Liver (tissue), 9 donors: ENCODE data around the gene IWS1. TPM values are rescaled to one million over a fixed set of nuclear protein-coding genes. Genes with fewer than 3 reads are reported as not detected.

Source experiments
- DNase-seq: peaks from one replicate; pipeline ENCODE4 v3.0.0-alpha.2; 2017; ENCODE audit warnings: low spot score
- H3K27ac ChIP-seq, 2 donors: one replicate each; pipeline ENCODE4 v1.7.0; 2013; ENCODE audit warnings: inconsistent platforms in 2 of 2, low read length in 2 of 2, control low read depth in 1 of 2, low read depth in 1 of 2, mild to moderate bottlenecking in 1 of 2
- H3K27me3 ChIP-seq, 4 donors: one replicate each; pipeline versions ENCODE4 v1.6.1 to v1.7.0; 2013; ENCODE audit warnings: low read length in 3 of 4, inconsistent platforms in 1 of 4, mild to moderate bottlenecking in 1 of 4, moderate library complexity in 1 of 4; ENCODE audit not compliant: control insufficient read depth in 4 of 4, insufficient read depth in 4 of 4
- H3K36me3 ChIP-seq, 4 donors: one replicate each; pipeline versions ENCODE4 v1.6.1 to v1.7.0; 2013; ENCODE audit warnings: low read length in 3 of 4, mild to moderate bottlenecking in 3 of 4, low read depth in 1 of 4, moderate library complexity in 1 of 4; ENCODE audit not compliant: control insufficient read depth in 4 of 4, insufficient read depth in 3 of 4
- H3K4me1 ChIP-seq, 4 donors: one replicate each; pipeline versions ENCODE4 v1.6.1 to v1.7.0; 2013; ENCODE audit warnings: low read length in 3 of 4, mild to moderate bottlenecking in 3 of 4, moderate library complexity in 1 of 4; ENCODE audit not compliant: control insufficient read depth in 4 of 4, insufficient read depth in 4 of 4
- H3K4me3 ChIP-seq, 3 donors: one replicate each; pipeline versions ENCODE4 v1.6.1 to v1.7.0; 2013; ENCODE audit warnings: low read length in 3 of 3, control low read depth in 1 of 3, low read depth in 1 of 3, mild to moderate bottlenecking in 1 of 3
- H3K9ac ChIP-seq, 2 donors: one replicate each; pipeline ENCODE4 v1.7.0; 2013; ENCODE audit warnings: low read length in 2 of 2, mild to moderate bottlenecking in 2 of 2, moderate library complexity in 2 of 2, control low read depth in 1 of 2, low read depth in 1 of 2
- H3K9me3 ChIP-seq, 4 donors: one replicate each; pipeline versions ENCODE4 v1.6.1 to v1.7.0; 2013; ENCODE audit warnings: low read length in 3 of 4; ENCODE audit not compliant: control insufficient read depth in 4 of 4
- FOXA1 ChIP-seq: IDR thresholded peaks from 2 replicates; pipeline ENCODE4 v1.6.1; 2016; ENCODE audit warnings: antibody characterized with exemption
- FOXA2 ChIP-seq: IDR thresholded peaks from 2 replicates; pipeline ENCODE4 v1.6.1; 2016; ENCODE audit warnings: antibody characterized with exemption
- HNF4G ChIP-seq: IDR thresholded peaks from 2 replicates; pipeline ENCODE4 v1.6.1; 2016; ENCODE audit warnings: antibody characterized with exemption
- JUND ChIP-seq, 2 donors: IDR thresholded peaks; 2 replicates each; pipeline ENCODE4 v1.6.1; 2016; ENCODE audit warnings: antibody characterized with exemption in 2 of 2
- NR2F2 ChIP-seq: IDR thresholded peaks from 2 replicates; pipeline ENCODE4 v1.6.1; 2016; ENCODE audit warnings: antibody characterized with exemption
- WGBS: extraction: QIAGEN DNeasy Blood & Tissue Kit; methylation state at CpG from one replicate; pipeline ENCODE4 v1.1.7; 2013; 5-methylcytosine and 5-hydroxymethylcytosine counted together
- polyA plus RNA-seq, 2 donors: library from polyadenylated mRNA; stranded (reverse) in 1 of 2; unstranded in 1 of 2; fragments of 200-250 nt in 1 of 2; fragments of >200 nt in 1 of 2; fragmentation: Nextera tagmentation in 1 of 2; extraction: Ambion mirVana in 1 of 2; gene quantifications; one replicate each; pipeline versions ENCODE4 v1.2.1 to v1.2.3, GENCODE V29; 2013 to 2015
- total RNA-seq, 2 donors: library from RNA; depleted of rRNA; stranded (reverse); fragments of >200 nt; gene quantifications; one replicate each; pipeline ENCODE4 v1.2.3, GENCODE V29; 2014
- TF ChIP-seq, protein P1 (sequence below): IDR thresholded peaks from 2 replicates; pipeline ENCODE4 v1.6.1; 2016; ENCODE audit warnings: antibody characterized with exemption
- TF ChIP-seq, protein P2 (sequence below): IDR thresholded peaks from 2 replicates; pipeline ENCODE4 v1.6.1; 2016; ENCODE audit warnings: antibody characterized with exemption, mild to moderate bottlenecking
- TF ChIP-seq, protein P3 (sequence below): IDR thresholded peaks from 2 replicates; pipeline ENCODE4 v1.6.1; 2016; ENCODE audit warnings: antibody characterized with exemption
- donor health status: healthy.
- donor health status: healthy.
- donor health status: healthy.
- donor health status: healthy.
- donor health status: healthy.

The IWS1 gene
- total and polyA plus RNA-seq, 4 donors, result 13.0 to 28.9 (median 22.8) TPM

DNA sequence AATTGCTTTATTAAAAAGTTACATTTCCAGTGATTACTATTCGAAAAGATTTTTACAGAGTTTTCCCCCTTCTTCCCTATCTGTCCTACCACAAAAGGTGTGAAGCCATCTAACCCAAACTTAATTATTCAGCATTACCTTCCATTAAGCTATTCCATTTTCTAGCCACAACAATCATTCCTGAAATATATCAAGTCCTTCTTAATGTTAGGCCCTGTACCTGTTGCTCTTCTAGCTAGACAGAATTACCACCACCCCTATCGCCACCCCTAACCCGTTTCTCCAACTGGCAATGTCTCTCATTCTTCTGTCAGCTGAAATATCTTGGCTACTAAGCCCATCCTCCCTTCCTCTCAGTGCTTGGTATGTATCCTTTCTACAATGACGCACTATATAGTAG, 13.9 kb downstream of the IWS1 start:
- H3K9me3 ChIP-seq, result no peaks in the 10 kb centered on the region
- peaks cover 1 to 14% (median 10%) of the 10 kb centered on the region in 4 donors for H3K4me1 ChIP-seq
- no peak overlapping the region for H3K9ac ChIP-seq
- WGBS, result 96% methylated on average over 4 of the region's 4 CpGs
- no peak overlapping the region for H3K4me3 ChIP-seq
- H3K27ac ChIP-seq, result no peak overlapping the region
- no peak for DNase-seq
- H3K36me3 ChIP-seq, result peaks cover 4 to 16% (median 14%) of the 10 kb centered on the region in 4 donors
- H3K27me3 ChIP-seq, result no peaks in the 10 kb centered on the region
- TF ChIP-seq NR2F2, result no peak
- TF ChIP-seq, protein P1, sequence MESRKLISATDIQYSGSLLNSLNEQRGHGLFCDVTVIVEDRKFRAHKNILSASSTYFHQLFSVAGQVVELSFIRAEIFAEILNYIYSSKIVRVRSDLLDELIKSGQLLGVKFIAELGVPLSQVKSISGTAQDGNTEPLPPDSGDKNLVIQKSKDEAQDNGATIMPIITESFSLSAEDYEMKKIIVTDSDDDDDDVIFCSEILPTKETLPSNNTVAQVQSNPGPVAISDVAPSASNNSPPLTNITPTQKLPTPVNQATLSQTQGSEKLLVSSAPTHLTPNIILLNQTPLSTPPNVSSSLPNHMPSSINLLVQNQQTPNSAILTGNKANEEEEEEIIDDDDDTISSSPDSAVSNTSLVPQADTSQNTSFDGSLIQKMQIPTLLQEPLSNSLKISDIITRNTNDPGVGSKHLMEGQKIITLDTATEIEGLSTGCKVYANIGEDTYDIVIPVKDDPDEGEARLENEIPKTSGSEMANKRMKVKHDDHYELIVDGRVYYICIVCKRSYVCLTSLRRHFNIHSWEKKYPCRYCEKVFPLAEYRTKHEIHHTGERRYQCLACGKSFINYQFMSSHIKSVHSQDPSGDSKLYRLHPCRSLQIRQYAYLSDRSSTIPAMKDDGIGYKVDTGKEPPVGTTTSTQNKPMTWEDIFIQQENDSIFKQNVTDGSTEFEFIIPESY, result no peak
- TF ChIP-seq, protein P2, sequence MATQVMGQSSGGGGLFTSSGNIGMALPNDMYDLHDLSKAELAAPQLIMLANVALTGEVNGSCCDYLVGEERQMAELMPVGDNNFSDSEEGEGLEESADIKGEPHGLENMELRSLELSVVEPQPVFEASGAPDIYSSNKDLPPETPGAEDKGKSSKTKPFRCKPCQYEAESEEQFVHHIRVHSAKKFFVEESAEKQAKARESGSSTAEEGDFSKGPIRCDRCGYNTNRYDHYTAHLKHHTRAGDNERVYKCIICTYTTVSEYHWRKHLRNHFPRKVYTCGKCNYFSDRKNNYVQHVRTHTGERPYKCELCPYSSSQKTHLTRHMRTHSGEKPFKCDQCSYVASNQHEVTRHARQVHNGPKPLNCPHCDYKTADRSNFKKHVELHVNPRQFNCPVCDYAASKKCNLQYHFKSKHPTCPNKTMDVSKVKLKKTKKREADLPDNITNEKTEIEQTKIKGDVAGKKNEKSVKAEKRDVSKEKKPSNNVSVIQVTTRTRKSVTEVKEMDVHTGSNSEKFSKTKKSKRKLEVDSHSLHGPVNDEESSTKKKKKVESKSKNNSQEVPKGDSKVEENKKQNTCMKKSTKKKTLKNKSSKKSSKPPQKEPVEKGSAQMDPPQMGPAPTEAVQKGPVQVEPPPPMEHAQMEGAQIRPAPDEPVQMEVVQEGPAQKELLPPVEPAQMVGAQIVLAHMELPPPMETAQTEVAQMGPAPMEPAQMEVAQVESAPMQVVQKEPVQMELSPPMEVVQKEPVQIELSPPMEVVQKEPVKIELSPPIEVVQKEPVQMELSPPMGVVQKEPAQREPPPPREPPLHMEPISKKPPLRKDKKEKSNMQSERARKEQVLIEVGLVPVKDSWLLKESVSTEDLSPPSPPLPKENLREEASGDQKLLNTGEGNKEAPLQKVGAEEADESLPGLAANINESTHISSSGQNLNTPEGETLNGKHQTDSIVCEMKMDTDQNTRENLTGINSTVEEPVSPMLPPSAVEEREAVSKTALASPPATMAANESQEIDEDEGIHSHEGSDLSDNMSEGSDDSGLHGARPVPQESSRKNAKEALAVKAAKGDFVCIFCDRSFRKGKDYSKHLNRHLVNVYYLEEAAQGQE, result no peak
- TF ChIP-seq, protein P3, sequence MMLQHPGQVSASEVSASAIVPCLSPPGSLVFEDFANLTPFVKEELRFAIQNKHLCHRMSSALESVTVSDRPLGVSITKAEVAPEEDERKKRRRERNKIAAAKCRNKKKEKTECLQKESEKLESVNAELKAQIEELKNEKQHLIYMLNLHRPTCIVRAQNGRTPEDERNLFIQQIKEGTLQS, result no peak

DNA sequence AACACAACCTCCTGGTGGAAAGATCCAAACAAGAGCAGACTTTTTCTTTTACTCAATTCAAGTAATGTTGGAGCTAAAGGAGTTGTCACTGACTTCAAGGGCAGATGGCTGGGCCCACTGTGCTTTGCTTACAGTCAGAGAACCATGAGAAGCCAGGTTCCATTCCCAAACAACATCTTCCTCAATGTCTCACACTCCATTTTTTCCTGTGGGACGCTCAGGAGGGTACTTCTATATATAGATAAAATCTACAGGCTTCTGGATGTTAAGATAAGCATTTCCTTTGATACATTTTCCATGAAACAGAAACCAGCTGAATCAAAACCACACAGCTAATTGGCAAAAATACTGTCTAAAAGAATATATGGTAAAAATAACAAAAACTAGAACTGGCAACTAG, 14.4 kb downstream of the IWS1 start:
- 73% methylated on average over 1 of the region's 1 CpG for WGBS
- no peak for DNase-seq
- Histone ChIP-seq H3K27ac (no peak overlapping the region), H3K4me1 (peaks cover 1 to 14% (median 10%) of the 10 kb centered on the region in 4 donors), H3K4me3 (no peak overlapping the region), H3K36me3 (peaks cover 4 to 16% (median 12%) of the 10 kb centered on the region in 4 donors), H3K9me3 (no peaks in the 10 kb centered on the region), H3K27me3 (no peaks in the 10 kb centered on the region), H3K9ac (no peak overlapping the region)
- TF ChIP-seq HNF4G, result no peak
- TF ChIP-seq NR2F2, result no peak
- no peak for TF ChIP-seq FOXA1
- no peak for TF ChIP-seq JUND (IDR thresholded peaks at IDR 0.05)
- no peak for TF ChIP-seq FOXA2

DNA sequence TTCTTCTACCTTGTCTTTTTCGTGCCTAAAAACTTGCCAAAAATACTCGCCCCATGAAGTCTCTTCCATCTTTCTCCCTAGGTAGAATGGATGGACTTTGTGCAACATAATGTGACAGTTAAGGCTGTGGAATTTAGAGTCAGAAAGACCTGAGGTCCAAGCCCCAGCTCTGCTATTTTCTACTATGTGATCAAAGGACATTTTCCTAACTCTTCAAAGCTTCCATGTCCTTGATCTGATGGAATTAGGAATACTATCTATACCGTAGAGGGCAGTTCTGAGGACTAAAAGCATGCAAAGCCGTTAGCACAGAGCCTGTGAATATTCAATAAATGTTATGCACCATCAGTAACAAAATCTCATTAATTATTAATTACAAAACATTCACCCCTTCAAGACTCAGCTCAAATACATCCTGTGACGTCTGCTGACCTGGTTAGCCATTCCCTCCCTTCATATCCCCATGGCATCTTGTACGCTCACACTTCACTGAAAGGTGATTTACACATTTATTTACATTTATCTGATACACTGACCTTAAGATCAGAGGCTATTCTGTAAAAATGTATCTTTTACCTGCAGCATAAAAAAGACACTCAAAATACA, 15.1 kb downstream of the IWS1 start:
- H3K4me3 ChIP-seq, result no peak overlapping the region
- H3K27ac ChIP-seq, result no peak overlapping the region
- H3K9ac ChIP-seq, result no peak overlapping the region
- H3K4me1 ChIP-seq, result peaks cover 1 to 14% (median 10%) of the 10 kb centered on the region in 4 donors
- TF ChIP-seq FOXA2, result no peak
- TF ChIP-seq, protein P1, result no peak
- no peak for TF ChIP-seq HNF4G
- peaks cover 4 to 16% (median 8%) of the 10 kb centered on the region in 4 donors for H3K36me3 ChIP-seq
- H3K27me3 ChIP-seq, result no peaks in the 10 kb centered on the region
- H3K9me3 ChIP-seq, result no peaks in the 10 kb centered on the region
- no peak for DNase-seq
- WGBS, result 88% methylated on average over 6 of the region's 6 CpGs
